GM19328 (cell line): ENCODE results near the gene PYGB.

Source experiments
- ATAC-seq: cut with Tn5 transposase; IDR thresholded peaks from one replicate; pipeline ENCODE4 v1.9.1; 2021; ENCODE audit warnings: mild to moderate bottlenecking, moderate library complexity; ENCODE audit not compliant: unreplicated experiment

Gene PYGB

GRCh38 chr20:25215521-25215920 lies 32.4 kb upstream of the PYGB start:
- ATAC-seq = no peak

GRCh38 chr20:25216199-25216945 lies 31.5 kb upstream of the PYGB start:
- ATAC-seq = no peak

- no peak for ATAC-seq
Measured at GRCh38 chr20:25217161-25218108, 30.4 kb upstream of the PYGB start.

GRCh38 chr20:25218109-25218486 lies 29.8 kb upstream of the PYGB start:
- ATAC-seq = no peak

- no peak for ATAC-seq
Measured at GRCh38 chr20:25218492-25218891, 29.4 kb upstream of the PYGB start.

- no peak for ATAC-seq
Measured at GRCh38 chr20:25219365-25219764, 28.5 kb upstream of the PYGB start.

GRCh38 chr20:25220021-25220730 lies 27.7 kb upstream of the PYGB start:
- ATAC-seq = no peak

GRCh38 chr20:25220810-25221591 lies 26.9 kb upstream of the PYGB start:
- ATAC-seq = no peak

- no peak for ATAC-seq
Measured at GRCh38 chr20:25221592-25222460, 26.1 kb upstream of the PYGB start.

GRCh38 chr20:25222461-25223178 lies 25.3 kb upstream of the PYGB start:
- ATAC-seq = no peak

- ATAC-seq = no peak
Measured at GRCh38 chr20:25223179-25223661, 24.7 kb upstream of the PYGB start.

GRCh38 chr20:25223765-25224720 lies 23.8 kb upstream of the PYGB start:
- ATAC-seq = no peak

GRCh38 chr20:25224941-25225340 lies 22.9 kb upstream of the PYGB start:
- no peak for ATAC-seq

GRCh38 chr20:25225642-25226432 lies 22.0 kb upstream of the PYGB start:
- ATAC-seq = no peak

GRCh38 chr20:25226433-25227316 lies 21.2 kb upstream of the PYGB start:
- ATAC-seq = no peak

- no peak for ATAC-seq
Measured at GRCh38 chr20:25227317-25227831, 20.5 kb upstream of the PYGB start.
